ENCODE data around the gene GRM7.

The GRM7 gene

GRCh38 chr3:6985848-6986247, 124.9 kb downstream of the GRM7 start:
- no peak for DNase-seq

- DNase-seq: no peak
These were observed 128.8 kb downstream of the GRM7 start for GRCh38 chr3:6989608-6990291.

- no peak for DNase-seq
These were observed 133.3 kb downstream of the GRM7 start for GRCh38 chr3:6994081-6994668.

DNA sequence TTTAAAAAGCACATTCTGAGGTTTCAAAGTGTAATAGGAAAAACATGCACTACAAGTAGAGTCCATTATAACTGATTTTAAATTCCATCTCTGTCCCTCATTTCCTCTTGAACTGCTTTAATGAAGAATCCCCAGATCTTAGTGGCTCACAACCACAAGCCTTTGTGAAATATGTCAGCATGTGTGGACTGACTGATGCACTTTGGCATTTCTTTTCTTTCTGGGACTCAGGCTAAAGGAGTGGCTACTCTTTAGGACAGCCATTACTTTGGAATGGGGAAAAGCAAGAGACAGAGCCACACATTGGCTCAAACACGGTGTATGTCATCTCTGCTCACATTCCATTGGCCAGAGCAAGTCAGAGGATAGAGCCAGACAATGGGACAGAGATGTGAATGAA, 139.6 kb downstream of the GRM7 start:
- DNase-seq: no peak

DNA sequence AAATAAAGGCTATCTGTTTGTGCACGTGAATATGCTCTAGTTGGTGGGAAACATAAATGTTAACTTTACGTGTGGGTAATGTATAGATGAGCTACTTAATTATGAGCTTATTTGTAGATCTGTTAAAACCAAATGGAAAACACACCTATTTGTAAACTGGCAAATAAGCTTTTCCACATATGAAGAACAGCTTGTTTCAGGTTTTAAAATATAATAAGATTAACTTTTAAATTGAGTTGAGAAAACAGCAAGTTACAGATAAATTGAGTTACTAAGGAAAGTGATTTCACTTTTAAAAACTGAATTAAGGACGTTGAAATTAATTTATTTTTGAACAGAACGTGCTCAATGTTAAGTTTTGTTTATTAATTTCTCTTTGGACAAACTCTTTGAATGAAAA, 140.5 kb downstream of the GRM7 start:
- DNase-seq: no peak

GRCh38 chr3:7015683-7016440, 154.9 kb downstream of the GRM7 start:
- DNase-seq: no peak

DNA sequence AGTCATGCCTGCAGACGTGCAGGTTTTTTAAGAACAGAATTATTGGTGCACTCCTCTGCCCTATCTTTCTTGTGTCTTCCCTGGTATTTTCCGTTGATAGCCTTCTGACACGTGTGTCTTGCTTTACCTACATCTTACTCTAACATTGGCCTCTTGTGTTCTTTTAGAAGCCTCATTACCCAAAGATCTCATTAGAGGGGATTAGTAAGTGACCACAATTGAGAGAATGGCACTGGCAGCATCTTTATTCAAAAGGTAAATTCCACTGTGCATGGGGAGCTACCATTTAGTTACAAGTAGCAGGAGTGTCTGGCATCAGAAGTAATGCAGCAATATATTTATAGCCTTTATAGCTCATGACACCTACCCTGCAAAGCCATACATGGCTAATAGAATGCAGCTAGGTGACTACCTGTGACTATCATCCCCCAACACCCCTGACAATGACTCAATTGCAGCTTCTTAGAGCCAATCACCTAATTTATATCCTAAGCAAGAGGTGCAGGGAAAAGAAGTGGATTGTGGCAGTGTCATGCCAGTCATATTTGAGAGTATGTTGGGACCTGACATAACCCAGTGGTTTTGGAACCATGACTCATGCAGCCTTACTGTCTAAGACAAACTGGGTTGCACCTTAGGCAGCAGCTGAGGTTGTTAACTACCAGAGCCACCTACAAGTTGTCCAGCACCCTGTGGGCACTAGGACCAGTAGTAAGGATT, 164.8 kb downstream of the GRM7 start:
- DNase-seq: no peak

- DNase-seq: no peak
These were observed 168.6 kb downstream of the GRM7 start for GRCh38 chr3:7029562-7029961.

DNA sequence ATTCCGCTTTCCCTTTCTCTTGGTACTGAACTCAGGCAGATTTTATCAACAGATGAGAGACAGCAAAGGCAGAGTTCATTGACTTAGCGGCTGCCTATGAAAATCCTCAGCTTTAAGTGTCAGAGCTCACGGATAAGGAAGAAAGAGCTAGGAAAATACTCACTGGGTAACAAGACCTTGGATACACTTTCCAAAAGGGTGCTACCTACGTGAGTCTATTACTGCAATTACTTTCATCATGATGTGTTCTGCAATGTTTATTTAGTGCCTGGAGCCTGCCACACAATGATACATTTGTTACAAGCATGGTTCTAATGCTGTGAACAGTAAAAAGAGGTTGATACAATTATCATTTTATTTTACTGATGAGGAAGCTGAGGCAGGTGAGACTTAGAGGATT, 177.5 kb downstream of the GRM7 start:
- no peak for DNase-seq

DNA sequence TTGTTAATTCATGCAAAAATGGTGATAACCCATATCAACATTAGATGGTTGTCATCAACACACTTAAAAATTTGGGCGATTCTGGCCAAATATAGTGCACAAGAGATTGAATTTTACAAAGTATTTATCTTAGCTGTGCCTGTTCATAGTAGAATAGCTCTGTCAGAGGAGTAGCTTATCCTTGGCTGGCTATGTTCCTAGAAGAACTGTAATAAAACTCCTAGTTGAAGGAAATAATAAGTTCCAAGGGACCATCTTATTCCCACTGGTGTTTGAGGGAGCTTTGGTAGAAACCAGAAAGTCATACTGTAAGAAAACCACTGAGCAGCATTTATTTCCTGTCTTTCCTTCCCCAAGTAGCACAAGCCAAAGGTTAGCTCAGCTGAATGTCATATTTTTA, 201.8 kb downstream of the GRM7 start:
- no peak for DNase-seq

DNA sequence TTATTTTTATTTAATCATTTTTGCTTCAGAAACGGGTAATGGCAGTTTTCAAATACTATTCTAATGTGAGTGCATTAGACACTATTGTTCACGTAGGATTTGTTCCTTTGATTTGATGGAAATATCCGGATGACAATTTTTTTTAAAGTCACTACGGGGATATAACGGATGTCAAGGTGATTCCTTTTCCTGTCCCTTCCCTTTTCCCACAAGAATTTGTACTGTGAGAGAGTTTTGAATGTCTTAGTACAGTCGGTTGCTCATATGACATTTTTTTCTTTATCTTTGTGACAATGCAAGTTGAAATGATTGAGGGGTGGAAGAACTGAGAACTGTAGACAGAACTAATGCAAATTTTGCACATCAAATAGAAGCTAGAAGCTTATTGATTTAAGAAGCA, 209.5 kb downstream of the GRM7 start:
- no peak for DNase-seq

DNA sequence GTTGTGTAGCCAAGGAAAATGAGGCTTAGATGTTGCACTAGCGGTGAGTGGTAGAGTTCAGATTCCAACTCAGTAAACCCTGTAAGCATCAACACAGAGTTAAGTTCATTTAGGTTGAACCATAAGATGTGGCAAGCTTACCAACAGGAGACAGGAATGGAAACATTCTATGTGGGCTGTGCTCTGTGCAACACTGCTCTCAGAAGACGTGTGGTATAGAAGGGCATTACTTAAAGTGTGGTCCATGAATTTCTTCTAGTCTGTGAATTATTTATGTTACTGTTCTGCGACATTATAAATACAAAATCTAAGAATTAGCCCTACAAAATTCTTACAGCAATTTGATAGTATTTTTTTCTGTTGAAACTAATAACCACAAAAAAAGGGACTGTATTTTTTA, 213.3 kb downstream of the GRM7 start:
- no peak for DNase-seq

- no peak for DNase-seq
These were observed 214.2 kb downstream of the GRM7 start for GRCh38 chr3:7075117-7075516.

GRCh38 chr3:7075901-7076300, 215.0 kb downstream of the GRM7 start:
- DNase-seq: no peak

- DNase-seq: no peak
These were observed 221.3 kb downstream of the GRM7 start for GRCh38 chr3:7082244-7082643.

DNA sequence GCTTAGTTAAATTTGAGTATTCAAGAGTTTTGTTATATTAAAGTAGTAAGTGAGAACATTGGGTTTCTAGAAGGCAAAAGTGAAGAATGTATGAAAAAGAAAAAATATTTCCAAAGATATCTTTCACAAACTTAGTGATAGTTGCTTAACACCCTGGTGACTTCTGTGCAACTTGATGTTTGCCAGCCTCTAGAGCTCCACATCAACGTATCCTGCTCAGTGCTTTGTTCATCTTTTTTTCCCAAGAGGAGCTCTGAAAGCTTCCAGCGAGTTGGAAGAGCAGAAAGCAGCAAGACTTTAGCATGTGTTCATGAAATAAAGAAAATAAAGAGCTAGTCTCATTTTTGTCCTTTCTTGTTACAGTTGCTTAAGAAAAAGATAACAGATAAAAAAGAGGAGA, 225.5 kb downstream of the GRM7 start:
- no peak for DNase-seq

GRCh38 chr3:7095116-7095515, 234.2 kb downstream of the GRM7 start:
- no peak for DNase-seq

DNA sequence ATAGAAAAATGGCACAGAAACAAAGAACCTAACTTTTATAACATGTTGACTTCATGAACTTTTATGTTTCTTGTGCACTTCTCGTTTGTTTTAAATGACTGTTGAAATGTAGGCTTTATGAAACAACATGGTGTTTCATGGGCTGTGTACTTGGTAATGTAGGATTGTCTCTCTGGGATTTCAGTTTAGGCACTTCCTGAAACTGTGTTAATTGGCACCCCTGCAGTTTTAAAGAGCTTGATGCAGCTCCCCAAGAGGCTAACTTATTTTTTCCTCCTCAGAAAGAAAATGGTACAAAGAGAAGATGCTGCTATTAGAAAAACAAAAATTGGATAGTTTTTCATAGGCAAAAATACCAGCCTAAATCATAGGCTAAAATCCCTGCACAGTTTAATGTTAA, 239.2 kb downstream of the GRM7 start:
- DNase-seq: no peak

DNA sequence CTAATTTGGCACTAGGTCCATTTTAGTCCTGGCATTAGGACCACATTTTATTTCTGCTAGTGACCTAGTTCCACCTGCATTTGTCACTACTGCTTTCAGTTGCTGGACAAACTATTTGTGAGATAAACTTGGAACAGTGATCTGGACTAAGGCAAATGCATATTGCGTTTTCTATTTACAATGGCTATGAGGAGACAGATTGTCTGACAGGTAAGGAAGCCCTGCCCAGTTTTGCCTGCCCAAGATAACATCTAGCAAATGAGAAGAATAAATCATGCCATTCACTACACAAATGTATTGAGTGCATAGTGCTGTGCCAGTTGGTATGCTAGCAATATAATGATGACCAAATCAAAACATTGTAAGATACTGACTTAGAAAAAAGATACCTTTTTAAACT, 245.7 kb downstream of the GRM7 start:
- no peak for DNase-seq

- DNase-seq: no peak
These were observed 251.7 kb downstream of the GRM7 start for GRCh38 chr3:7112523-7113056.

DNA sequence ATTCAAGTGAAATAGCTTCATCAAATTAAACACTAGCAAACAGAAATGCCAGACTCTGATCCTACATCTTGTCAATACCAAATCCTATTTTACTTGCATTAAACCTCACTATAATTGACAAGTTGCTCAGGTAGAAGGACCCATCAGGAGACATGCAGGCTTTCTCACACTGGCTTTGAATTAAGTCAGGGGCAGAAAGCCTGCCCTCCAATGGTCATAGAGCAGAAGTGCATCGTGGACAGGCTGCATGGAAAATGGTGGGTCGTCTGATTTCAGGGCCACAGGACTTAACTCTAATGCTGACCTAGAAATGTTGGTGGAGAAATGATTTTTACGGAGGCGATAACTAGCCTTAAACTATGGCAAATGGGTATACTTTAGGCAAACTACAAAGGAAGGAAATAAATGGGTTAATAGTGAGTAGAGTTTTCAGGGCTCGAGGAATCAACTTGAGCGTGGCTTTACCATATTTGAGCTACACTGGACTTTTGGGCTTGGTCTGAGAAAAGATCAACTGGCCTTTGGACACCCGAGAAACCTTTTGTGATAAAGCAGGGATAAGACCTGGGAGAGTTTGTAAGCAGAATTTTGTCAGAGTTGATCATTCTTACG, 283.9 kb downstream of the GRM7 start:
- DNase-seq: no peak

DNA sequence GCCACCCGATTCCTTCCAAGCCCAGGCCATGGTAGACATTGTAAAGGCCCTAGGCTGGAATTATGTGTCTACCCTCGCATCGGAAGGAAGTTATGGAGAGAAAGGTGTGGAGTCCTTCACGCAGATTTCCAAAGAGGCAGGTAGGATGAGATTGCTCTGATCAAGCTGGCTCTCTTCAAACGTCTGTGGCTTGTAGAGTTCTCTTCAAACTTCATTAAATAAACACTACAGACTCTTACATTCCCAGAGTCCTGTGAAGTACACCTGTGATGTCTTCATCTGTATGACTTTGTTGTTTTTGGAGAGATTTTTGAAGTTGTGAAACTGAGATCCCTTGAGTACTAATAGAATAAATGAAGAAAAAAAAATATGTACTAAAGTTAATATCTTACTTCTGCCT, 285.6 kb downstream of the GRM7 start:
- DNase-seq: no peak

- no peak for DNase-seq
These were observed 297.6 kb downstream of the GRM7 start for GRCh38 chr3:7158516-7158915.

All from amniotic stem cell (primary cell).